Endothelial cell of umbilical vein (primary cell): ENCODE data around the gene UBR3.

Experiments
- EZH2 ChIP-seq: IDR thresholded peaks from 2 replicates; pipeline ENCODE4 v1.6.1; 2012; ENCODE audit warnings: borderline replicate concordance, low read depth, mild to moderate bottlenecking, moderate library complexity, low read length, inconsistent platforms; ENCODE audit not compliant: severe bottlenecking
- GATA2 ChIP-seq: IDR thresholded peaks from 2 replicates; pipeline ENCODE4 v1.7.0; 2011; ENCODE audit warnings: low read depth, mild to moderate bottlenecking, moderate library complexity, mixed read lengths, low read length; ENCODE audit not compliant: insufficient read length, insufficient read depth
- POLR2A ChIP-seq: IDR thresholded peaks from 2 replicates; pipeline ENCODE4 v1.6.1; 2012; ENCODE audit warnings: low read depth, mild to moderate bottlenecking, control low read depth, low read length
- POLR2AphosphoS5 ChIP-seq: IDR thresholded peaks from 2 replicates; pipeline ENCODE4 v1.6.1; 2012; ENCODE audit warnings: low read depth, mild to moderate bottlenecking, control low read depth, low read length, moderate library complexity; ENCODE audit not compliant: insufficient read depth
- TF ChIP-seq, protein P1 (sequence below), 2 donors: IDR thresholded peaks; 1 replicate in 1 of 2; 2 replicates in 1 of 2; pipeline ENCODE4 v1.5.1; 2011; ENCODE audit warnings: low read length in 2 of 2, mild to moderate bottlenecking in 2 of 2, moderate library complexity in 2 of 2, control low read depth in 1 of 2, inconsistent platforms in 1 of 2, low read depth in 1 of 2; ENCODE audit not compliant: insufficient read depth in 1 of 2; ENCODE audit errors: extremely low read depth in 1 of 2
- TF ChIP-seq, protein P2 (sequence below): IDR thresholded peaks from 2 replicates; pipeline ENCODE4 v1.6.1; 2011; ENCODE audit not compliant: insufficient read depth, insufficient read length

DNA sequence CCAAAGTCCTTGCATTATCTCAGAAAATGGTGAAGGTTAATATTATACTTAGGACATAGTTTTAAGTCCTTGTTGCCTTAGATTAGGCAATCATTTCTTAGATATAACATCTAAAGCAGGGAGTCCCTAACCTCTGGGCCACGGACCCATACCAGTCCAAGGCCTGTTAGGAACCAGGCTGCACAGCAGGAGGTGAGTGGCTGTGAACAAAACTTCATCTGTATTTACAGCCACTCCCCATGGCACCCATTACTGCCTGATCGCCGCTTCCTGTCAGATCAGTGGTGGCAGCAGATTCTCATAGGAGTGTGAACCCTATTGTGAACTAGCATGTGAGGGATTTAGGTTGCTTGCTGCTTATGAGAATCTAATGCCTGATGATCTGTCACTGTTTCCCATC is 264.2 kb downstream of the UBR3 start:
- TF ChIP-seq, protein P1, sequence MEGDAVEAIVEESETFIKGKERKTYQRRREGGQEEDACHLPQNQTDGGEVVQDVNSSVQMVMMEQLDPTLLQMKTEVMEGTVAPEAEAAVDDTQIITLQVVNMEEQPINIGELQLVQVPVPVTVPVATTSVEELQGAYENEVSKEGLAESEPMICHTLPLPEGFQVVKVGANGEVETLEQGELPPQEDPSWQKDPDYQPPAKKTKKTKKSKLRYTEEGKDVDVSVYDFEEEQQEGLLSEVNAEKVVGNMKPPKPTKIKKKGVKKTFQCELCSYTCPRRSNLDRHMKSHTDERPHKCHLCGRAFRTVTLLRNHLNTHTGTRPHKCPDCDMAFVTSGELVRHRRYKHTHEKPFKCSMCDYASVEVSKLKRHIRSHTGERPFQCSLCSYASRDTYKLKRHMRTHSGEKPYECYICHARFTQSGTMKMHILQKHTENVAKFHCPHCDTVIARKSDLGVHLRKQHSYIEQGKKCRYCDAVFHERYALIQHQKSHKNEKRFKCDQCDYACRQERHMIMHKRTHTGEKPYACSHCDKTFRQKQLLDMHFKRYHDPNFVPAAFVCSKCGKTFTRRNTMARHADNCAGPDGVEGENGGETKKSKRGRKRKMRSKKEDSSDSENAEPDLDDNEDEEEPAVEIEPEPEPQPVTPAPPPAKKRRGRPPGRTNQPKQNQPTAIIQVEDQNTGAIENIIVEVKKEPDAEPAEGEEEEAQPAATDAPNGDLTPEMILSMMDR (IDR thresholded peaks at IDR 0.05; ENCODE audit: extremely low read depth in 1 of 2, insufficient read depth in 1 of 2, low read depth in 1 of 2, low read length in 2 of 2), result no peak
- TF ChIP-seq POLR2A (no peak), GATA2 (no peak), EZH2 (no peak), POLR2AphosphoS5 (no peak)
- TF ChIP-seq, protein P2, sequence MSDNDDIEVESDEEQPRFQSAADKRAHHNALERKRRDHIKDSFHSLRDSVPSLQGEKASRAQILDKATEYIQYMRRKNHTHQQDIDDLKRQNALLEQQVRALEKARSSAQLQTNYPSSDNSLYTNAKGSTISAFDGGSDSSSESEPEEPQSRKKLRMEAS, result no peak
